ENCODE measurements around the gene NAXE.
A peak's percentile ranks its signal among the peaks of the same experiment; 100 is the strongest.

The NAXE gene

DNA sequence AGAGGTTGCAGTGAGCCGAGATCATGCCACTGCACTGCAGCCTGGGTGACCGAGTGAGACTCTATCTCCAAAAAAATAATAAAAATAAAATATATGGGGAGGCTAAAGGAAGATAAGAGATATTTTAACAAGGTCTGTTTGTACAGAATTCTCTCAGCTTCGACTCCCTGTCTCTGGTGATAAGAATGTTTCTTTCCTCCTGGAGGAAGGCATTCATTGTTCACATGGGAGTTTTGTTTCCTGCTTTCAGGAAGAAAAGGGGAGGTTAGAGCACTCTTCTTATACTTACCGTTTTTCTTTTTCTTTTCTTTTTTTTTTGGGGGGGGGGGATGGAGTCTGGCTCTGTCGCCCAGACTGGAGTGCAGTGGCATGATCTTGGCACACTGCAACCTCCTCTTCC, 2.0 kb upstream of the NAXE start:
- H3K27me3 ChIP-seq = no peaks in the 10 kb centered on the region
- TF ChIP-seq, protein P1, sequence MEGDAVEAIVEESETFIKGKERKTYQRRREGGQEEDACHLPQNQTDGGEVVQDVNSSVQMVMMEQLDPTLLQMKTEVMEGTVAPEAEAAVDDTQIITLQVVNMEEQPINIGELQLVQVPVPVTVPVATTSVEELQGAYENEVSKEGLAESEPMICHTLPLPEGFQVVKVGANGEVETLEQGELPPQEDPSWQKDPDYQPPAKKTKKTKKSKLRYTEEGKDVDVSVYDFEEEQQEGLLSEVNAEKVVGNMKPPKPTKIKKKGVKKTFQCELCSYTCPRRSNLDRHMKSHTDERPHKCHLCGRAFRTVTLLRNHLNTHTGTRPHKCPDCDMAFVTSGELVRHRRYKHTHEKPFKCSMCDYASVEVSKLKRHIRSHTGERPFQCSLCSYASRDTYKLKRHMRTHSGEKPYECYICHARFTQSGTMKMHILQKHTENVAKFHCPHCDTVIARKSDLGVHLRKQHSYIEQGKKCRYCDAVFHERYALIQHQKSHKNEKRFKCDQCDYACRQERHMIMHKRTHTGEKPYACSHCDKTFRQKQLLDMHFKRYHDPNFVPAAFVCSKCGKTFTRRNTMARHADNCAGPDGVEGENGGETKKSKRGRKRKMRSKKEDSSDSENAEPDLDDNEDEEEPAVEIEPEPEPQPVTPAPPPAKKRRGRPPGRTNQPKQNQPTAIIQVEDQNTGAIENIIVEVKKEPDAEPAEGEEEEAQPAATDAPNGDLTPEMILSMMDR (IDR thresholded peaks at IDR 0.05; ENCODE audit: low read depth, low read length) = no peak
- peaks cover 3% of the 10 kb centered on the region for H3K4me1 ChIP-seq
- peaks cover 24% of the 10 kb centered on the region for H3K36me3 ChIP-seq
- no peak overlapping the region for H3K4me3 ChIP-seq (ENCODE audit: low read depth, low read length)
- no peaks in the 10 kb centered on the region for H3K9me3 ChIP-seq
- no peak for DNase-seq

DNA sequence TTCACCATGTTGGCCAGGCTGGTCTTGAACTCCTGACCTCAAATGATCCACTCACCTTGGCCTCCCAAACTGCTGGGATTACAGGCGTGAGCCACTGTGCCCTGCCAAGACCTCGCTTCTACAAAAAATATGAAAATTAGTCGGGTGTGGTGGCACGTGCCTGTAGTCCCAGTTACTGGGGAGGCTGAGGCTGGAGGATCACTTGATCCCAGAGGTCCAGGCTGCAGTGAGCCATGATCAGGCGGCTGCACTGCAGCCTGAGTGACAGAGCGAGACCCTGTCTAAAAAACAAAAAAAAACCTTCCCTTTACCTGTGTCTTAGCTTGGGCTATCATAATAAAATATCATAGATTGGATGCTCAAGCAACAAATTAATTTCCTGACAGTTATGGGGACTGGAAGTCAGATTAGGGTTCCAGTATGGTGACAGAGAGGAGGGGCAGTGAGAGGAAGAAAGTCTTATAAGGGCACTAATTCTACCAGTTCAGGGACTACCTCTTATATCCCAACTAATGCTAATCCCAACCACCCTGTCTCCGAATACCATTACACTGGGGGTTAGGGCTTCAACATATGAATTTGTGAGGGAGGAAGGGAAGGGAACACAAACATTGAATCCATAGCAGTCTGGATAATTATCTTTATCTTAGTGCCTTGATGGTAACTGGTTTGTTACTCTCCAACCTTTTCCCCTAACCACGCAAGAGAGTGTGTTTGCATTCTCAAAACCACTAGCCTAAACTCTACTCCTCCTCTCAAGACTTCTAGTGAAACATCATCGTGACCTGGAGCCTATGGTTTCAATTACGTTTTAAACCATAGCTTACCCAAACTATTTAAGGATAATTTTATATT, 1.0 kb upstream of the NAXE start:
- TF ChIP-seq, protein P1 (IDR thresholded peaks at IDR 0.05; ENCODE audit: low read depth, low read length) = no peak

DNA sequence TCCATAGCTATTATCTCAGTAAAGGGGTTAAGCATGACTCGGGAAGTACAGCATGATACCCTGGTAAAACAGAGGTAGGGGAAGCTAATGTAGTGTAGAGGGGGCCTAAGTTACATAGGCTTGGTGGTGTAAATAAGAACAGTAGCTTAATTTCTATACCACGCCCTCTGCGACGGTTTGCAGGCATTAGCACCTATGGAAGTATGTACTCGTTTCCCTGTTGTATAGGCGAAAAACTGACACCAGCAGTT, 470 bp upstream of the NAXE start:
- TF ChIP-seq, protein P1 (IDR thresholded peaks at IDR 0.05; ENCODE audit: low read depth, low read length) = no peak
- Histone ChIP-seq H3K36me3 (peaks cover 40% of the 10 kb centered on the region), H3K4me3 (ENCODE audit: low read depth, low read length) (peak overlapping the region; percentile 88), H3K9me3 (no peaks in the 10 kb centered on the region), H3K4me1 (no peaks in the 10 kb centered on the region), H3K27me3 (no peaks in the 10 kb centered on the region)
- DNase-seq = no peak

More for the DNA sequence above, 1.0 kb upstream of the NAXE start:
- no peaks in the 10 kb centered on the region for H3K4me1 ChIP-seq
- H3K4me3 ChIP-seq (ENCODE audit: low read depth, low read length) = peak overlapping the region; percentile 88
- no peaks in the 10 kb centered on the region for H3K9me3 ChIP-seq
- DNase-seq = no peak
- H3K27me3 ChIP-seq = no peaks in the 10 kb centered on the region
- H3K36me3 ChIP-seq = peaks cover 34% of the 10 kb centered on the region

DNA sequence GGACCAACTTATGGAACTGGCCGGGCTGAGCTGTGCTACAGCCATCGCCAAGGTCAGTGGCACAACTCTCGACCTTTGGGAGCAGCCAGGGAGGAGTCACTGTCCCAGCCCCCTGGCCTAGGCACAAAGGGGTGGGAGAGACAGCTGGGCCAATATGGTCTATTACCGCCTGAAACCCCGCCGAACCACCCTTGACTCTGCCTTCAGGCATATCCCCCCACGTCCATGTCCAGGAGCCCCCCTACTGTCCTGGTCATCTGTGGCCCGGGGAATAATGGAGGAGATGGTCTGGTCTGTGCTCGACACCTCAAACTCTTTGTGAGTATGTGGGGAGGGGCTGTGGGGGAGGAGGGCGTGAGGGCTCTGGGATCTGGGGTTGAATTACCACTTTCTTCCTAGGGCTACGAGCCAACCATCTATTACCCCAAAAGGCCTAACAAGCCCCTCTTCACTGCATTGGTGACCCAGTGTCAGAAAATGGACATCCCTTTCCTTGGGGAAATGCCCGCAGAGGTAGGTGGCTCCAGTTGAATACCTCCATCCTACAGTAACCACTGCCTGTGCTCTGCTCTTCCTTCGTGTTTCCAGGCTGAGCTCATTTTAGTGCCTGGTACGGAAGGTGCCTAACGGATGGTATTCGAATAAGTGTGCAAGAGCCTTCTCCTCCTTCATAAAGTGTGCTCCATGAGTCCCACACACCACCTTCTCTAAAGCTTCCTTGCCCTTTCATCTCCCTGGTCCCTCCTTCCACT, 758 bp downstream of the NAXE start:
- Histone ChIP-seq H3K27me3 (no peaks in the 10 kb centered on the region), H3K4me3 (ENCODE audit: low read depth, low read length) (peak overlapping the region; percentile 88), H3K9me3 (no peaks in the 10 kb centered on the region), H3K4me1 (no peaks in the 10 kb centered on the region), H3K36me3 (peaks cover 52% of the 10 kb centered on the region)
- TF ChIP-seq, protein P1 (IDR thresholded peaks at IDR 0.05; ENCODE audit: low read depth, low read length) = no peak
- no peak for DNase-seq

DNA sequence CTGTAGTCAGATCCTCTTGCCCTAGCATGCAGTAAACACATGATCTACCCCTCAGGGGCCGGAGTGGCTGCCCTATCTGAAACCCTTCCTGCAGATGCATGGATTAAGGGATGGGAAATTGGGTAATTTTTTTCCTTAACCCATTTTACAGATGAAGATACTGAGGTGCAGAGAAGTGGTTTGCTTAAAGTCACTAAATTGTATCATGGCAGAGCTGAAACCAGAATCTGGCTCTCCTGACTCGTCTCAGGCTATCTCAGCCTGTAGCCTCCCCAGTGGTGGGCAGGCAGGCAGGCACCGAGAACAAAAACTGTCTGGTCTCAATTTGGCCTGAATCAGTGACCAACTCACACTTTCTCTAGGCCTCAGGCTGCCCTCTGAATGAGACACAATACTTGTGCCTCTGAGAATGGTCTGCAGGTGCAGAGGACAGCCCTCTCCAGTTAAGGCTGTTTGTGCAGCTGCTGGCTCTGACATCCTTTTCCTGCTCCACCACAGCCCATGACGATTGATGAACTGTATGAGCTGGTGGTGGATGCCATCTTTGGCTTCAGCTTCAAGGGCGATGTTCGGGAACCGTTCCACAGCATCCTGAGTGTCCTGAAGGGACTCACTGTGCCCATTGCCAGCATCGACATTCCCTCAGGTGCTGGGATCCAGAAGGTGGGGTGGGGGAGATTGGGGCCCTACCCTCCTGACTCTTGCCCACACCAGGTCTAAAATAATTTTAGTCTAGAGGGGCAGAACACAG, 1.5 kb downstream of the NAXE start:
- Histone ChIP-seq H3K27me3 (no peaks in the 10 kb centered on the region), H3K36me3 (peaks cover 60% of the 10 kb centered on the region), H3K4me3 (ENCODE audit: low read depth, low read length) (no peak overlapping the region; the same call in 1 of the 2 replicates), H3K9me3 (no peaks in the 10 kb centered on the region), H3K4me1 (no peaks in the 10 kb centered on the region)
- DNase-seq = no peak
- TF ChIP-seq, protein P1 (IDR thresholded peaks at IDR 0.05; ENCODE audit: low read depth, low read length) = no peak

Measured in BE2C (cell line).